ENCODE data around the gene MTX1. TPM values are rescaled to one million over a fixed set of nuclear protein-coding genes. Genes with fewer than 3 reads are reported as not detected.

Gene MTX1
- total and polyA plus RNA-seq, 9 of the 15 experiments (the other 6 are each of a cell fraction or from before 2014, with no cell fraction given), result 29.1 to 98.4 (median 66.9) TPM

GRCh38 chr1:155261852-155262673 lies 53.6 kb downstream of the MTX1 start, which contains the start of gene SCAMP3 (continued):
- TF ChIP-seq, protein P1, sequence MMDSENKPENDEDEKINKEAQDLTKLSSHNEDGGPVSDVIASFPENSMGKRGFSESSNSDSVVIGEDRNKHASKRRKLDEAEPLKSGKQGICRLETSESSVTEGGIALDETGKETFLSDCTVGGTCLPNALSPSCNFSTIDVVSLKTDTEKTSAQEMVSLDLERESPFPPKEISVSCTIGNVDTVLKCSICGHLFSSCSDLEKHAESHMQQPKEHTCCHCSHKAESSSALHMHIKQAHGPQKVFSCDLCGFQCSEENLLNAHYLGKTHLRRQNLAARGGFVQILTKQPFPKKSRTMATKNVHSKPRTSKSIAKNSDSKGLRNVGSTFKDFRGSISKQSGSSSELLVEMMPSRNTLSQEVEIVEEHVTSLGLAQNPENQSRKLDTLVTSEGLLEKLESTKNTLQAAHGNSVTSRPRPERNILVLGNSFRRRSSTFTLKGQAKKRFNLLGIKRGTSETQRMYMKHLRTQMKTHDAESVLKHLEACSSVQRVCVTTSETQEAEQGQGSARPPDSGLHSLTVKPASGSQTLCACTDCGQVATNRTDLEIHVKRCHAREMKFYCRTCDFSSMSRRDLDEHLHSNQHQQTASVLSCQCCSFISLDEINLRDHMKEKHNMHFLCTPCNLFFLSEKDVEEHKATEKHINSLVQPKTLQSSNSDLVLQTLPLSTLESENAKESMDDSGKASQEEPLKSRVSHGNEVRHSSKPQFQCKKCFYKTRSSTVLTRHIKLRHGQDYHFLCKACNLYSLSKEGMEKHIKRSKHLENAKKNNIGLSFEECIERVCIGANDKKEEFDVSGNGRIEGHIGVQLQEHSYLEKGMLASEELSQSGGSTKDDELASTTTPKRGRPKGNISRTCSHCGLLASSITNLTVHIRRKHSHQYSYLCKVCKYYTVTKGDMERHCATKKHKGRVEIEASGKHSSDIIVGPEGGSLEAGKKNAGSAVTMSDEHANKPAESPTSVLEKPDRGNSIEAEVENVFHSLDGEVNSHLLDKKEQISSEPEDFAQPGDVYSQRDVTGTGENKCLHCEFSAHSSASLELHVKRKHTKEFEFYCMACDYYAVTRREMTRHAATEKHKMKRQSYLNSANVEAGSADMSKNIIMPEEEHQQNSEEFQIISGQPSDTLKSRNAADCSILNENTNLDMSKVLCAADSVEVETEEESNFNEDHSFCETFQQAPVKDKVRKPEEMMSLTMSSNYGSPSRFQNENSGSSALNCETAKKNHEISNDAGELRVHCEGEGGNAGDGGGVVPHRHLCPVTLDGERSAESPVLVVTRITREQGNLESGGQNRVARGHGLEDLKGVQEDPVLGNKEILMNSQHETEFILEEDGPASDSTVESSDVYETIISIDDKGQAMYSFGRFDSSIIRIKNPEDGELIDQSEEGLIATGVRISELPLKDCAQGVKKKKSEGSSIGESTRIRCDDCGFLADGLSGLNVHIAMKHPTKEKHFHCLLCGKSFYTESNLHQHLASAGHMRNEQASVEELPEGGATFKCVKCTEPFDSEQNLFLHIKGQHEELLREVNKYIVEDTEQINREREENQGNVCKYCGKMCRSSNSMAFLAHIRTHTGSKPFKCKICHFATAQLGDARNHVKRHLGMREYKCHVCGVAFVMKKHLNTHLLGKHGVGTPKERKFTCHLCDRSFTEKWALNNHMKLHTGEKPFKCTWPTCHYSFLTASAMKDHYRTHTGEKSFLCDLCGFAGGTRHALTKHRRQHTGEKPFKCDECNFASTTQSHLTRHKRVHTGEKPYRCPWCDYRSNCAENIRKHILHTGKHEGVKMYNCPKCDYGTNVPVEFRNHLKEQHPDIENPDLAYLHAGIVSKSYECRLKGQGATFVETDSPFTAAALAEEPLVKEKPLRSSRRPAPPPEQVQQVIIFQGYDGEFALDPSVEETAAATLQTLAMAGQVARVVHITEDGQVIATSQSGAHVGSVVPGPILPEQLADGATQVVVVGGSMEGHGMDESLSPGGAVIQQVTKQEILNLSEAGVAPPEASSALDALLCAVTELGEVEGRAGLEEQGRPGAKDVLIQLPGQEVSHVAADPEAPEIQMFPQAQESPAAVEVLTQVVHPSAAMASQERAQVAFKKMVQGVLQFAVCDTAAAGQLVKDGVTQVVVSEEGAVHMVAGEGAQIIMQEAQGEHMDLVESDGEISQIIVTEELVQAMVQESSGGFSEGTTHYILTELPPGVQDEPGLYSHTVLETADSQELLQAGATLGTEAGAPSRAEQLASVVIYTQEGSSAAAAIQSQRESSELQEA (IDR thresholded peaks at IDR 0.05; ENCODE audit: low read depth), result no peak
- TF ChIP-seq, protein P2, sequence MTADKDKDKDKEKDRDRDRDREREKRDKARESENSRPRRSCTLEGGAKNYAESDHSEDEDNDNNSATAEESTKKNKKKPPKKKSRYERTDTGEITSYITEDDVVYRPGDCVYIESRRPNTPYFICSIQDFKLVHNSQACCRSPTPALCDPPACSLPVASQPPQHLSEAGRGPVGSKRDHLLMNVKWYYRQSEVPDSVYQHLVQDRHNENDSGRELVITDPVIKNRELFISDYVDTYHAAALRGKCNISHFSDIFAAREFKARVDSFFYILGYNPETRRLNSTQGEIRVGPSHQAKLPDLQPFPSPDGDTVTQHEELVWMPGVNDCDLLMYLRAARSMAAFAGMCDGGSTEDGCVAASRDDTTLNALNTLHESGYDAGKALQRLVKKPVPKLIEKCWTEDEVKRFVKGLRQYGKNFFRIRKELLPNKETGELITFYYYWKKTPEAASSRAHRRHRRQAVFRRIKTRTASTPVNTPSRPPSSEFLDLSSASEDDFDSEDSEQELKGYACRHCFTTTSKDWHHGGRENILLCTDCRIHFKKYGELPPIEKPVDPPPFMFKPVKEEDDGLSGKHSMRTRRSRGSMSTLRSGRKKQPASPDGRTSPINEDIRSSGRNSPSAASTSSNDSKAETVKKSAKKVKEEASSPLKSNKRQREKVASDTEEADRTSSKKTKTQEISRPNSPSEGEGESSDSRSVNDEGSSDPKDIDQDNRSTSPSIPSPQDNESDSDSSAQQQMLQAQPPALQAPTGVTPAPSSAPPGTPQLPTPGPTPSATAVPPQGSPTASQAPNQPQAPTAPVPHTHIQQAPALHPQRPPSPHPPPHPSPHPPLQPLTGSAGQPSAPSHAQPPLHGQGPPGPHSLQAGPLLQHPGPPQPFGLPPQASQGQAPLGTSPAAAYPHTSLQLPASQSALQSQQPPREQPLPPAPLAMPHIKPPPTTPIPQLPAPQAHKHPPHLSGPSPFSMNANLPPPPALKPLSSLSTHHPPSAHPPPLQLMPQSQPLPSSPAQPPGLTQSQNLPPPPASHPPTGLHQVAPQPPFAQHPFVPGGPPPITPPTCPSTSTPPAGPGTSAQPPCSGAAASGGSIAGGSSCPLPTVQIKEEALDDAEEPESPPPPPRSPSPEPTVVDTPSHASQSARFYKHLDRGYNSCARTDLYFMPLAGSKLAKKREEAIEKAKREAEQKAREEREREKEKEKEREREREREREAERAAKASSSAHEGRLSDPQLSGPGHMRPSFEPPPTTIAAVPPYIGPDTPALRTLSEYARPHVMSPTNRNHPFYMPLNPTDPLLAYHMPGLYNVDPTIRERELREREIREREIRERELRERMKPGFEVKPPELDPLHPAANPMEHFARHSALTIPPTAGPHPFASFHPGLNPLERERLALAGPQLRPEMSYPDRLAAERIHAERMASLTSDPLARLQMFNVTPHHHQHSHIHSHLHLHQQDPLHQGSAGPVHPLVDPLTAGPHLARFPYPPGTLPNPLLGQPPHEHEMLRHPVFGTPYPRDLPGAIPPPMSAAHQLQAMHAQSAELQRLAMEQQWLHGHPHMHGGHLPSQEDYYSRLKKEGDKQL (CRISPR knock-in tag; IDR thresholded peaks at IDR 0.05; ENCODE audit: borderline replicate concordance), result no peak

Measured in K562 (cell line).